Mammary epithelial cell (primary cell): ENCODE measurements around the gene MCUB.

Source experiments
- EZH2 ChIP-seq: IDR thresholded peaks from 2 replicates; pipeline ENCODE4 v1.6.1; 2012; ENCODE audit warnings: low read length, inconsistent platforms, borderline replicate concordance
- TF ChIP-seq, protein P1 (sequence below), 2 donors: IDR thresholded peaks in 1 of 2; conservative IDR thresholded peaks in 1 of 2; 2 replicates each; pipeline ENCODE4 v1.5.1; 2011 to 2012; ENCODE audit warnings: inconsistent platforms in 2 of 2, low read length in 2 of 2, mild to moderate bottlenecking in 2 of 2, control low read depth in 1 of 2, low read depth in 1 of 2; ENCODE audit not compliant: insufficient read depth in 1 of 2; ENCODE audit errors: extremely low read depth in 1 of 2

DNA sequence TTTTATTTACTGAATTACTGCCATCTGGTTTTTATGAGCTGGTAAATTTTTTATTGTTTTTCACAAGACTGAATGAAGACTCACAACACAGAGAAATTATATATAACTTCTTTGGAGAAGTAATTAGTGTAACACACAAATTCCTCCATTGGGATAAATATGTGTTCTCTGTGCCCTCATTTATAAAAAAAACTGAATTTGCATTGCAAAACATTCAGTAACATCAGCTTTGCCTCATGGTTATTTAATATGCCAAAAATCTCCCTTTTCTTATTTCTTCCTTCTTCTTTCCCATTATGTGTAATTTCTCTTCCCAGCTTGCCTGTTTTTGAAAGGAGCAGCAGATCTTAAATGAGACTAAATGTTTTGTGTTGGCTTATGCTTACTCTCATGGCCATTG is 124.7 kb downstream of the MCUB start:
- TF ChIP-seq, protein P1, sequence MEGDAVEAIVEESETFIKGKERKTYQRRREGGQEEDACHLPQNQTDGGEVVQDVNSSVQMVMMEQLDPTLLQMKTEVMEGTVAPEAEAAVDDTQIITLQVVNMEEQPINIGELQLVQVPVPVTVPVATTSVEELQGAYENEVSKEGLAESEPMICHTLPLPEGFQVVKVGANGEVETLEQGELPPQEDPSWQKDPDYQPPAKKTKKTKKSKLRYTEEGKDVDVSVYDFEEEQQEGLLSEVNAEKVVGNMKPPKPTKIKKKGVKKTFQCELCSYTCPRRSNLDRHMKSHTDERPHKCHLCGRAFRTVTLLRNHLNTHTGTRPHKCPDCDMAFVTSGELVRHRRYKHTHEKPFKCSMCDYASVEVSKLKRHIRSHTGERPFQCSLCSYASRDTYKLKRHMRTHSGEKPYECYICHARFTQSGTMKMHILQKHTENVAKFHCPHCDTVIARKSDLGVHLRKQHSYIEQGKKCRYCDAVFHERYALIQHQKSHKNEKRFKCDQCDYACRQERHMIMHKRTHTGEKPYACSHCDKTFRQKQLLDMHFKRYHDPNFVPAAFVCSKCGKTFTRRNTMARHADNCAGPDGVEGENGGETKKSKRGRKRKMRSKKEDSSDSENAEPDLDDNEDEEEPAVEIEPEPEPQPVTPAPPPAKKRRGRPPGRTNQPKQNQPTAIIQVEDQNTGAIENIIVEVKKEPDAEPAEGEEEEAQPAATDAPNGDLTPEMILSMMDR (conservative IDR thresholded peaks at IDR 0.05 in 1 of 2, IDR thresholded peaks at IDR 0.05 in 1 of 2; ENCODE audit: extremely low read depth in 1 of 2, insufficient read depth in 1 of 2, low read depth in 1 of 2, low read length in 2 of 2): no peak
- TF ChIP-seq EZH2: no peak
